GM06990 (cell line): ENCODE data around the gene CRYBA1.

Experiments used
- DNase-seq: peaks from one replicate; pipeline ENCODE4 v3.0.0-alpha.2; 2011; ENCODE audit not compliant: insufficient read length; ENCODE audit errors: extremely low read depth
- H3K27me3 ChIP-seq: replicated peaks from 2 replicates; pipeline ENCODE4 v1.6.0; 2011; ENCODE audit warnings: low read length; ENCODE audit not compliant: control insufficient read depth, insufficient read depth
- H3K36me3 ChIP-seq: 2 replicates; pipeline ENCODE4 v1.5.1; 2011; ENCODE audit warnings: low read length; ENCODE audit not compliant: control insufficient read depth, insufficient read depth
- H3K4me3 ChIP-seq: replicated peaks from 2 replicates; pipeline ENCODE4 v1.5.1; 2011; ENCODE audit warnings: low read depth, mild to moderate bottlenecking, control low read depth, low read length
- TF ChIP-seq, protein P1 (sequence below): IDR thresholded peaks from 2 replicates; pipeline ENCODE4 v1.5.1; 2011; ENCODE audit warnings: low read length, control low read depth, mild to moderate bottlenecking, inconsistent platforms; ENCODE audit not compliant: insufficient read depth, poor library complexity, severe bottlenecking

CRYBA1 gene

GRCh38 chr17:29299031-29299430 lies 52.4 kb downstream of the CRYBA1 start:
- TF ChIP-seq, protein P1, sequence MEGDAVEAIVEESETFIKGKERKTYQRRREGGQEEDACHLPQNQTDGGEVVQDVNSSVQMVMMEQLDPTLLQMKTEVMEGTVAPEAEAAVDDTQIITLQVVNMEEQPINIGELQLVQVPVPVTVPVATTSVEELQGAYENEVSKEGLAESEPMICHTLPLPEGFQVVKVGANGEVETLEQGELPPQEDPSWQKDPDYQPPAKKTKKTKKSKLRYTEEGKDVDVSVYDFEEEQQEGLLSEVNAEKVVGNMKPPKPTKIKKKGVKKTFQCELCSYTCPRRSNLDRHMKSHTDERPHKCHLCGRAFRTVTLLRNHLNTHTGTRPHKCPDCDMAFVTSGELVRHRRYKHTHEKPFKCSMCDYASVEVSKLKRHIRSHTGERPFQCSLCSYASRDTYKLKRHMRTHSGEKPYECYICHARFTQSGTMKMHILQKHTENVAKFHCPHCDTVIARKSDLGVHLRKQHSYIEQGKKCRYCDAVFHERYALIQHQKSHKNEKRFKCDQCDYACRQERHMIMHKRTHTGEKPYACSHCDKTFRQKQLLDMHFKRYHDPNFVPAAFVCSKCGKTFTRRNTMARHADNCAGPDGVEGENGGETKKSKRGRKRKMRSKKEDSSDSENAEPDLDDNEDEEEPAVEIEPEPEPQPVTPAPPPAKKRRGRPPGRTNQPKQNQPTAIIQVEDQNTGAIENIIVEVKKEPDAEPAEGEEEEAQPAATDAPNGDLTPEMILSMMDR, result no peak
- H3K4me3 ChIP-seq, result no peak overlapping the region
- no peak for DNase-seq
- no peaks in the 10 kb centered on the region for H3K27me3 ChIP-seq
- no peaks in the 10 kb centered on the region for H3K36me3 ChIP-seq

- no peak overlapping the region for H3K4me3 ChIP-seq
- H3K27me3 ChIP-seq, result no peaks in the 10 kb centered on the region
- no peaks in the 10 kb centered on the region for H3K36me3 ChIP-seq
- no peak for DNase-seq
- TF ChIP-seq, protein P1, result no peak
Measured at GRCh38 chr17:29303386-29303785, 56.7 kb downstream of the CRYBA1 start.
